ENCODE measurements around the gene TMEM82.

Gene TMEM82

GRCh38 chr1:15757575-15758342, 15.5 kb downstream of the TMEM82 start:
- DNase-seq, result no peak

GRCh38 chr1:15758343-15758931, 16.1 kb downstream of the TMEM82 start, which contains the start of gene FBLIM1:
Gene FBLIM1, plus strand, starts transcription at chr1:15758795. Its CDS starts 6,189 bp downstream, at chr1:15764984.
- no peak for DNase-seq

DNA sequence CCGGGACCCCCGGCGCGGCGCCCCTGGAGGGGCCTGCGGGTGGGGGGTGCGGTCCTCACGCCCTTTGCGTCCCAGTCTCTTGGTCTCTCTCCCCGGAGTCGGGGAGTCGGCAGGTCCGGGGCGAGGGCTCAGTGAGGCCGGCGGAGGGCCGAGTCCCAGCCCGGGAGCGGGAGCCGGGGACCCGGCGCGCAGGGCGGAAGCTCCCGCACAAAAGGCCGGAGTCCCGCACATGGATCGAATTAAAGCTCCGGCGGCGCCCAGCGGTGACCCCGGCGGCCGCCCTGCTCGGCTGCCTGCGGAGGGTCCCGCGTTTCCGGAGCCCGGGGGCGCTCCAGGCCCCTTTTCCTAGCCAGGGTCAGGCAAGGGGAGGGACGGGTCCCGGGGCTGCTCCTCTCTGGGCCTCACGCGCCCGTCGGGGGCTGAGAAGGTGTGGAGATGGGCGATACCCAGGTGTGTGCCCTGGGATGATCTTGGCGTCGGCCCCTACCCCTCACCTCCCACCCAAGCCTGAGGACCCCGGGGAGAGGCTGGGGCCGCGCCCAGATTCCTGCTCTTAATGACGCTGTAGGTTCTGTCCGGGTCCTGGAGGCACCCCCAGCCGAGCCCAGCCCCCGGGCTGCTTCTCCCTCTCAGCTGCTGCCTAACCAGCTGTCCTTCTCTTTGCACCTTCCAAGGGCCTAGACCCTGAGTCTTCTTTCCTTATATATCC, 16.8 kb downstream of the TMEM82 start:
- no peak for DNase-seq

GRCh38 chr1:15760520-15761211, 18.4 kb downstream of the TMEM82 start:
- no peak for DNase-seq

GRCh38 chr1:15761366-15762128, 19.2 kb downstream of the TMEM82 start:
- no peak for DNase-seq

DNA sequence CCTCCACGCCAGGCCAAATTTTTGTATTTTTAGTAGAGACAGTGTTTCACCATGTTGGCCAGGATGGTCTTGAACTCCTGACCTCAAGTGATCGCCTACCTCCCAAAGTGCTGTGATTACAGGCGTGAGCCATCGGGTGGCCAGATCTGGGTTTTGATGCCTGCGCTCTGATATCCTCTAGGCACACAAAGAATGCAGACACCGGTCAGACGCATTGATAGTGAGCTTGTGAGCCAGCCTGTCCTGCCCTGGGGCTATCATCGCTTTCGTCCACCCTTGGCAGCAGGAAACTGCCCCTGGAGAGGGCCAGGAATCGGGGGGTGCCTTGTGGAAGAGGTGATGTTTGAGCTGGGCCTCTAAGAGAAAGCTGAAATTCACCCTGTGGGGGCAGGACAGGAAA, 20.2 kb downstream of the TMEM82 start:
- DNase-seq, result no peak

- DNase-seq, result no peak
Measured at GRCh38 chr1:15764269-15764764, 22.0 kb downstream of the TMEM82 start.

- DNase-seq, result no peak
Measured at GRCh38 chr1:15764890-15765289, 22.6 kb downstream of the TMEM82 start.

- no peak for DNase-seq
Measured at GRCh38 chr1:15765495-15766194, 23.3 kb downstream of the TMEM82 start.

DNA sequence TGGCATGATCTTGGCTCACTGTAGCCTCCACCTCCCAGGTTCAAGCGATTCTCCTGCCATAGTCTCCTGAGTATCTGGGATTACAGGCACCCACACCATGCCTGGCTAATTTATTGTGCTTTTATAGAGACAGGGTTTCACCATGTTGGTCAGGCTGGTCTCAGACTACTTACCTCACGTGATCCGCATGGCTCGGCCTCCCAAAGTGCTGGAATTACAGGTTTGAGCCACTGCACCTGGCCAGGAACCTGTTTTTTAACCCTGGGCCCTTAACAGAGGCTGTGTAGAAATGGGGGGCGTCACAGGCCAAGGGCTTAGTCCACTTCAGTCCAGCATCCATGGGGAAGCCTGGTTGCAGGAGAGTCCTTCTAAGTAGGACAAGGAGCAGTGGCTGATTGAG, 25.6 kb downstream of the TMEM82 start:
- no peak for DNase-seq

- no peak for DNase-seq
Measured at GRCh38 chr1:15768388-15768787, 26.1 kb downstream of the TMEM82 start.

GRCh38 chr1:15770313-15770962, 28.1 kb downstream of the TMEM82 start:
- no peak for DNase-seq

DNA sequence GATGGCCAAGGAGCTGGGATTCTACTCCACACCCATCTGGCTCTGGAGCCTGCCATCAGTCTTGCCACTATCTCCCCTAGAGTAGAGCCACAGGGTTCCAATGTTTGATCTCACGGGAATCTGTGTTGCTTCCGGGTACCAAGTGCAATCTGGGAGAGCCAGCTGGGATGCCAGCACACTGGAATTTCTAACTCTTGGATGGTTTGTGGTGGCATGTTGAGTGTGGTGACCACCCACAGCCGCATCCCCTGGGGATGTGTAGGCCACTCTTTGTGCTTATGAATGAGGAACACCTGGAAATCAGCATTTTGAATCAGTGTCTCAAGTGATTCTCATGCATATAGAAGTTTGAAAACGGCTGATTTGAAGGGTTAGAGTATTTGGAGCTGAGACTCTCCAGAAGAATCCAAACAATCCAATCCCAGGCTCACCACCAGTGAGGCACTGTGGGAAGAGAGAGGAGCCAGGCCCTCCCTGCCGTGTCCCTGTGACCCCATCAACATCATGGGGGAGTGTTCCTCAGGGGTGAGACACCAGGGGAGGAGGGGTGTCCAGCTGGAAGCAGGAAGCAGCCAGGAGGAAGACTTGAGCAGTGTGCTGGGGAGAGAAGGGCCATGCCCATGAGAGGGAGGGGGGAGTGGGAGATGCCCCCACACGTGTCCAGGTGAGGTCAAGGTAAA, 29.7 kb downstream of the TMEM82 start:
- no peak for DNase-seq

- no peak for DNase-seq
Measured at GRCh38 chr1:15775706-15776105, 33.4 kb downstream of the TMEM82 start.

GRCh38 chr1:15777909-15778707, 35.8 kb downstream of the TMEM82 start:
- no peak for DNase-seq

DNA sequence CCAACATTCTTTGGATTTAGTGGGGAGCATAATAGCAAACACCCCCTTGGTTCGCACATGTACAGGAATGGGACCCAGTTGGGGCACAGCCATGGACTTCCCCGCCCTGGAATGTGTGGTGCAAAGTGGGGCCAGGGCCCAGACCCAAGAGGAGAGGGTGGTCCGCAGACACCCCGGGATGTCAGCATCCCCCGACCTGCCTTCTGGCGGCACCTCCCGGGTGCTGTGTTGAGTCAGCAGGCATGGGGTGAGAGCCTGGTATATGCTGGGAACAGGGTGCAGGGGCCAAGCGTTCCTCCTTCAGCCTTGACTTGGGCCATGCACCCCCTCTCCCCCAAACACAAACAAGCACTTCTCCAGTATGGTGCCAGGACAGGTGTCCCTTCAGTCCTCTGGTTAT, 43.4 kb downstream of the TMEM82 start:
- no peak for DNase-seq

GRCh38 chr1:15786581-15786980, 44.3 kb downstream of the TMEM82 start:
- DNase-seq, result no peak

DNA sequence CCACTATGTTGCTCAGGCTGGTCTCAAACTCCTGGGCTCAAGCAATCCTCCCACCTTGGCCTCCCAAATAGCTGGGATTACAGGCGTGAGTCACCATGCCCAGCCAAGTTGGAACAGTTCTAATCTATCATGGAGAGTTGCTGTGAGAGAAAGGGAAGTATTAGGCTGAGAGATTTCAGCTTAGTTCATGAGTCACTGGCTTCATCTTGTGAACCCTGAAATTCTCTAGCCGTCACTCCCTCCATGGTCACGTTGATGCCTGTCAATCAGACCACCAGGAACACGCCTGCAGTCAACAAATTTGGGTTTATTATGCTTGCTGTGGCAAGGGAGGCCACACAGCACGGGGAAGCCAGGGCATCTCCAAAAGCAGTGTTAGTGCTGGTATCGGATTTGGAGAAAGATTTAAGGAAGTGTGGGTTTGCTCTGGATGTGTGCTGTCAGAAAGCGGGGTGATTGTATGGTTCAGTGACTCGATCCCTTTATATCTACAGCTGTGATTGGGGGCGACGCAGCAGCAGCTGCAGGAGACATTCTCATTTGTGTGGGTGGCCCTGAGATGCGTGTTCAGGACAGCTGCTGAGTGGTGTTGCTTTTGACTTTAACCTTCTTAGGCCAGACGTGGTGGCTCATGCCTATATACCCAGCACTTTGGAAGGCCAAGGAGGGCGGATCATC, 46.5 kb downstream of the TMEM82 start:
- no peak for DNase-seq

- no peak for DNase-seq
Measured at GRCh38 chr1:15796086-15796462, 53.8 kb downstream of the TMEM82 start.
